Body of pancreas (tissue), 4 donors: Measurements from ENCODE around the gene ACBD6. TPM values are rescaled to one million over a fixed set of nuclear protein-coding genes. Genes with fewer than 3 reads are reported as not detected.

Experiments used
- ATAC-seq: fragments of 150-250 bp; one replicate; pipeline ENCODE4 v1.9.1; 2016
- DNase-seq, 4 donors: peaks; one replicate each; pipeline ENCODE4 v3.0.0-alpha.2; 2019
- H3K27ac ChIP-seq, 4 donors: fragments of 200-600 bp; sonication (generic); 1 replicate in 3 of 4; 2 replicates in 1 of 4; pipeline versions ENCODE4 v1.5.1 to v1.6.1; 2016 to 2019; ENCODE audit warnings: mild to moderate bottlenecking in 1 of 4, mixed read lengths in 1 of 4, moderate library complexity in 1 of 4
- H3K27me3 ChIP-seq, 2 donors: fragments of 200-600 bp; sonication (generic); one replicate each; pipeline ENCODE4 v1.6.0; 2016; ENCODE audit warnings: mild to moderate bottlenecking in 1 of 2
- H3K36me3 ChIP-seq, 2 donors: fragments of 200-600 bp; sonication (generic); replicated peaks in 1 of 2; 2 replicates each; pipeline ENCODE4 v1.5.1; 2016; ENCODE audit warnings: low read depth in 2 of 2; ENCODE audit not compliant: insufficient read depth in 1 of 2
- H3K4me1 ChIP-seq: fragments of 200-600 bp; sonication (generic); one replicate; pipeline ENCODE4 v1.6.0; 2016
- H3K4me3 ChIP-seq, 2 donors: fragments of 200-600 bp; sonication (generic); 1 replicate in 1 of 2; 2 replicates in 1 of 2; pipeline ENCODE4 v1.5.1; 2016 to 2019
- H3K9me3 ChIP-seq, 3 donors: fragments of 200-600 bp; sonication (generic); 1 replicate in 2 of 3; 2 replicates in 1 of 3; pipeline ENCODE4 v1.5.1; 2016
- CTCF ChIP-seq, 7 experiments: fragments of 450-650 bp in 4 of 7; fragments of 200-600 bp in 3 of 7; sonication (generic) in 3 of 7; IDR thresholded peaks; one replicate each; pipeline ENCODE4 v1.5.1; 2016 to 2019; ENCODE audit warnings: antibody characterized with exemption in 7 of 7
- POLR2A ChIP-seq, 3 donors: fragments of 450-650 bp; IDR thresholded peaks; one replicate each; pipeline ENCODE4 v1.6.1; 2016; ENCODE audit warnings: antibody characterized with exemption in 3 of 3, mild to moderate bottlenecking in 2 of 3
- WGBS, 2 donors: methylation state at CpG; one replicate each; pipeline ENCODE4 v1.1.5; 2017; 5-methylcytosine and 5-hydroxymethylcytosine counted together
- intact Hi-C: fragments of 100-400 bp; cut with DNase I; formaldehyde crosslinking; loops from one replicate; pipeline ENCODE4 v1.15.1; 2023
- total RNA-seq, 2 donors: library from RNA; depleted of rRNA; stranded (reverse); fragments of >200 nt; gene quantifications; one replicate each; pipeline ENCODE4 v1.1.0, GENCODE V29; 2016

The ACBD6 gene
- total RNA-seq, 2 donors from 2014 or later = 37.4 to 49.4 TPM

- ATAC-seq = no peak
- Histone ChIP-seq H3K27me3 (no peaks in the 10 kb centered on the region), H3K9me3 (no peaks in the 10 kb centered on the region), H3K36me3 (no peaks in the 10 kb centered on the region), H3K4me1 (no peaks in the 10 kb centered on the region), H3K27ac (no peak overlapping the region), H3K4me3 (no peak overlapping the region)
- TF ChIP-seq CTCF (IDR thresholded peaks at IDR 0.05) = no peak
- no peak for TF ChIP-seq POLR2A (IDR thresholded peaks at IDR 0.05)
- DNase-seq = no peak
- intact Hi-C loops = no loop called here
- 89 to 91% methylated on average over 6 of the region's 6 CpGs for WGBS, 2 donors
Measured at GRCh38 chr1:180290265-180291001, 211.9 kb downstream of the ACBD6 start.

DNA sequence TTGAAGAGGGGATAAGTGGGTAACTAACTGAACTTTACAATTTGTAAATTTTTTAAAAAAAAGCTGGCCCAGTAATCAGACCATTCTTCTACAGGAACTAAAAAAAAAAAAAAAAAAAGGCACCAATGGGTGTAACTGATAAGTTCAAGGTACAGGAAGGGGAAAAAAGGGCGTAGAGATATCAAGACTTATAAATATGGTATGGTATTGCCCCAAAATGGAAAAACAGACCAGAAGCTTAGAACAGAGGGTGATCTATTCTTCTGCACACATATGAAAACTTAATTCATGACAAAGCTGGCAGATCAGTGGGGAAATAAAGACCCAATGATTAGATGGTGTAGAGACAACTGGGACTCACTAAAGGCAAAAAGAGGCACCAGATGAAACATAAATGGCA is 213.4 kb downstream of the ACBD6 start:
- DNase-seq (no peak), ATAC-seq (no peak)
- H3K27ac ChIP-seq = no peak overlapping the region
- H3K27me3 ChIP-seq = no peaks in the 10 kb centered on the region
- no peak for TF ChIP-seq POLR2A (IDR thresholded peaks at IDR 0.05)
- no peak for TF ChIP-seq CTCF (IDR thresholded peaks at IDR 0.05)
- intact Hi-C loops = no loop called here
- H3K9me3 ChIP-seq = no peaks in the 10 kb centered on the region
- WGBS, 2 donors = 64 to 79% methylated on average over 1 of the region's 1 CpG
- no peaks in the 10 kb centered on the region for H3K36me3 ChIP-seq
- H3K4me3 ChIP-seq = no peak overlapping the region
- no peaks in the 10 kb centered on the region for H3K4me1 ChIP-seq

GRCh38 chr1:180287988-180288705 is 214.2 kb downstream of the ACBD6 start:
- DNase-seq (no peak), ATAC-seq (no peak)

DNA sequence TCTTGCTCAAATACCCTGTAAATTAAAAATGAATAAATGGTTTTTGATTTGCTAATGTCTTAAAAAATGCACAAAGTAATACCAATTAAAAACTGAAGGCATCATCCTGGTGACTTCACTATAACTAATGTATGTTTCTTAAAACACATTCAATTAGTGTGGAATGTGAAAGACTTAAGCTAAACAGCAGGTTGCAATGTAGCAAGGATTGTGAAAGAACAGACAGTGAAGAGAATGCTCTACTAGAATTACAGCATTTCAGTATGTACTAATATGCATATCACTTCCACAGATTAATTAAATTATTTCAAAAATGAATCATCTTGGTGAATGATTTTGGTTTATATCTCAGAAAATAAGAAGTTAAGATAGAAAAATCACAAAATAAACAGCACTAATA is 216.0 kb downstream of the ACBD6 start:
- Histone ChIP-seq H3K27ac (no peak overlapping the region), H3K36me3 (no peaks in the 10 kb centered on the region), H3K4me1 (no peaks in the 10 kb centered on the region), H3K4me3 (no peak overlapping the region), H3K9me3 (no peaks in the 10 kb centered on the region), H3K27me3 (no peaks in the 10 kb centered on the region)
- DNase-seq (no peak), ATAC-seq (no peak)
- TF ChIP-seq POLR2A (IDR thresholded peaks at IDR 0.05) (no peak), CTCF (IDR thresholded peaks at IDR 0.05) (no peak)
- intact Hi-C loops = no loop called here

More at GRCh38 chr1:180287988-180288705, 214.2 kb downstream of the ACBD6 start:
- intact Hi-C loops = no loop called here
- H3K27ac ChIP-seq = no peak overlapping the region
- WGBS, 2 donors = 64 to 78% methylated on average over 3 of the region's 3 CpGs
- no peaks in the 10 kb centered on the region for H3K27me3 ChIP-seq
- no peaks in the 10 kb centered on the region for H3K4me1 ChIP-seq
- H3K9me3 ChIP-seq = no peaks in the 10 kb centered on the region
- H3K4me3 ChIP-seq = no peak overlapping the region
- TF ChIP-seq POLR2A (IDR thresholded peaks at IDR 0.05) (no peak), CTCF (IDR thresholded peaks at IDR 0.05) (no peak)
- H3K36me3 ChIP-seq = no peaks in the 10 kb centered on the region
